SIG-M5 treated with dmso at 0.1 percent for 504 hours (cell line): Measurements from ENCODE around the gene ADAM20.
"Not testable (repeated sequence)": the region's sequence is repeated elsewhere in the genome, so short reads cannot be mapped to it uniquely, and the experiment has no call there.

Experiments
- DNase-seq: peaks from one replicate; lab custom pipeline; 2025; ENCODE audit not compliant: unreplicated experiment; lab: John Stamatoyannopoulos, UW

The ADAM20 gene

GRCh38 chr14:70534904-70535303, at the start of gene ADAM20:
Gene ADAM20 (minus strand): TSS chr14:70535004. CDS start chr14:70524757, 10,247 bp downstream.
- no peak for DNase-seq

GRCh38 chr14:70576891-70577290, 42.1 kb upstream of the ADAM20 start:
- DNase-seq = no peak

- DNase-seq = no peak
These were observed 38.2 kb upstream of the ADAM20 start for GRCh38 chr14:70573050-70573449.

- DNase-seq = no peak
These were observed 36.3 kb upstream of the ADAM20 start for GRCh38 chr14:70571139-70571538.

GRCh38 chr14:70567791-70568190, 33.0 kb upstream of the ADAM20 start:
- peak; percentile 61 for DNase-seq

- no peak for DNase-seq
These were observed 29.1 kb upstream of the ADAM20 start for GRCh38 chr14:70563869-70564268.

- DNase-seq = no peak
These were observed 28.6 kb upstream of the ADAM20 start for GRCh38 chr14:70563417-70563816.

GRCh38 chr14:70558356-70558755, 23.6 kb upstream of the ADAM20 start:
- DNase-seq = no peak

GRCh38 chr14:70555890-70556289, 21.1 kb upstream of the ADAM20 start:
- no peak for DNase-seq

GRCh38 chr14:70538087-70538486, 3.3 kb upstream of the ADAM20 start:
- DNase-seq = no peak

- no peak for DNase-seq
These were observed 2.0 kb upstream of the ADAM20 start for GRCh38 chr14:70536830-70537229.

- no peak for DNase-seq
These were observed 4.4 kb downstream of the ADAM20 start for GRCh38 chr14:70530417-70530816.

- no peak for DNase-seq
These were observed 7.2 kb downstream of the ADAM20 start for GRCh38 chr14:70527501-70528105.

- DNase-seq = no peak
These were observed 9.1 kb downstream of the ADAM20 start for GRCh38 chr14:70525691-70526090.

- DNase-seq = no peak
These were observed 19.0 kb downstream of the ADAM20 start for GRCh38 chr14:70515811-70516210.

GRCh38 chr14:70514168-70515069, 20.4 kb downstream of the ADAM20 start:
- no peak for DNase-seq

- no peak for DNase-seq
These were observed 36.6 kb downstream of the ADAM20 start for GRCh38 chr14:70498191-70498590.

- no peak for DNase-seq
These were observed 45.1 kb downstream of the ADAM20 start for GRCh38 chr14:70489579-70490200.

- not testable (repeated sequence) for DNase-seq
These were observed 57.3 kb downstream of the ADAM20 start for GRCh38 chr14:70477356-70478105.

GRCh38 chr14:70475459-70475858, 59.3 kb downstream of the ADAM20 start:
- not testable (repeated sequence) for DNase-seq

- DNase-seq = no peak
These were observed 61.0 kb downstream of the ADAM20 start for GRCh38 chr14:70473825-70474224.
